ENCODE data around the gene KDM2A.

- no peak for TF ChIP-seq CTCF (IDR thresholded peaks at IDR 0.05; ENCODE audit: low read depth, low read length)
- TF ChIP-seq POLR2A (IDR thresholded peaks at IDR 0.05; ENCODE audit: extremely low read depth, insufficient read length), result no peak
- TF ChIP-seq MAX (IDR thresholded peaks at IDR 0.05; ENCODE audit: low read depth, low read length), result no peak
Observed at GRCh38 chr11:67120456-67120855, 1.4 kb downstream of the KDM2A start.

Measured in NB4 (cell line).